ENCODE results near the gene PRPF19. TPM values are rescaled to one million over a fixed set of nuclear protein-coding genes. Genes with fewer than 3 reads are reported as not detected.

Gene PRPF19
- total RNA-seq, 1 experiment from 2014 or later: 56.3 TPM

DNA sequence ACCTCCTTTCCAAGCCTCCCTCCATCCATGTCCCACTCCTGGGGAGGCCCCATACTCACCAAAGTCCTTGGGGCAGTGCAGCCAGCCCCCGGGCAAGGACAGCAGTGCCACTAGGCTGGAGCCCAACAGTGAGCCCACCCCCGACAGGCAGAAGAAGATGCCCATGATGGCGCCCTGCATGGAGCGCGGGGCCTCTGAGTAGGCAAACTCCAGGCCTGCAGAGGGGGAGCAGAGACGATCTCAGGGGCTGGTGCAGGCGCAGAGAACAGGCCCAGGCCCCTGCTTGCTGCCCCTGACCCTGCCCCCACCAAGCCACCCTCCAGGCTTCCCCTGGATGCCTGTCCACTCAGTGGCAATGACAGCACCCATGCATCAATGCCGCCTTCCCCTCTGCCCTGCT is 31.4 kb upstream of the PRPF19 start:
- DNase-seq (ENCODE audit: low spot score): no peak

DNA sequence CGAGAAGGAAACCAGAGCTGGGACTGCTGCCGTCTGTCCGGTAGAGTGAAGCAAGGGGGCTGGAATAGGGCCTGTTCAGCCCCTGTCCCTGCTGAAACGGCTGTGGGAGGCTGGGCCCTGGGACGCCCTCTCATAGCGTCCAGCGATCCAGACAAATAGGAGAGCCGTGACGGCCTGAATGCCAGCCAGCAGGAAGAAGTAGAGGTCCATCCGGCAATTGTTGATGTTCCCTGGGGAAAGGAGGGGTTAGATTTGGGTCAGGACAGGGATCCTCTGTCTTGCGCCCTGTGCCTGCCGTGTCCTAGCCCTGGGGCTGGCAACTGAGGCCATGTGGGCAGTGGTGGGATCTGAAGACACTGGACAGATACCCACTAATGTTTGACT is 30.8 kb upstream of the PRPF19 start:
- DNase-seq (ENCODE audit: low spot score): no peak

DNA sequence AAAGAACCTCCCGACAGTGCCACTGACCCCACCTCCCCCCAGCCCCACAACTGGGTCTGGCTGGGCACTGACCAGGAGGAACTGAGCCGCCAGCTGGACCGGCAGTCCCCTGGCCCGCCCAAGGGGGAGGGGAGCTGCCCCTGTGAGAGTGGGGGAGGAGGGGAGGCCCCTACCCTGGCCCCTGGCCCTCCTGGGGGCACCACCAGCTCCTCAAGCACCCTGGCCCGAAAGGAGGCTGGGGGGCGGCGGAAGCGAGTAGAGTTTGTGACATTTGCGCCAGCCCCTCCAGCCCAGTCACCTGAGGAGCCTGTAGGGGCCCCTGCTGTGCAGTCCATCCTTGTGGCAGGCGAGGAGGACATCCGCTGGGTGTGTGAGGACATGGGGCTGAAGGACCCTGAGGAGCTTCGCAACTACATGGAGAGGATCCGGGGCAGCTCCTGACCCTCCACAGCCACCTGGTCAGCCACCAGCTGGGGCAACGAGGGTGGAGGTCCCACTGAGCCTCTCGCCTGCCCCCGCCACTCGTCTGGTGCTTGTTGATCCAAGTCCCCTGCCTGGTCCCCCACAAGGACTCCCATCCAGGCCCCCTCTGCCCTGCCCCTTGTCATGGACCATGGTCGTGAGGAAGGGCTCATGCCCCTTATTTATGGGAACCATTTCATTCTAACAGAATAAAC is 30.2 kb upstream of the PRPF19 start:
- no peak for DNase-seq (ENCODE audit: low spot score)

DNA sequence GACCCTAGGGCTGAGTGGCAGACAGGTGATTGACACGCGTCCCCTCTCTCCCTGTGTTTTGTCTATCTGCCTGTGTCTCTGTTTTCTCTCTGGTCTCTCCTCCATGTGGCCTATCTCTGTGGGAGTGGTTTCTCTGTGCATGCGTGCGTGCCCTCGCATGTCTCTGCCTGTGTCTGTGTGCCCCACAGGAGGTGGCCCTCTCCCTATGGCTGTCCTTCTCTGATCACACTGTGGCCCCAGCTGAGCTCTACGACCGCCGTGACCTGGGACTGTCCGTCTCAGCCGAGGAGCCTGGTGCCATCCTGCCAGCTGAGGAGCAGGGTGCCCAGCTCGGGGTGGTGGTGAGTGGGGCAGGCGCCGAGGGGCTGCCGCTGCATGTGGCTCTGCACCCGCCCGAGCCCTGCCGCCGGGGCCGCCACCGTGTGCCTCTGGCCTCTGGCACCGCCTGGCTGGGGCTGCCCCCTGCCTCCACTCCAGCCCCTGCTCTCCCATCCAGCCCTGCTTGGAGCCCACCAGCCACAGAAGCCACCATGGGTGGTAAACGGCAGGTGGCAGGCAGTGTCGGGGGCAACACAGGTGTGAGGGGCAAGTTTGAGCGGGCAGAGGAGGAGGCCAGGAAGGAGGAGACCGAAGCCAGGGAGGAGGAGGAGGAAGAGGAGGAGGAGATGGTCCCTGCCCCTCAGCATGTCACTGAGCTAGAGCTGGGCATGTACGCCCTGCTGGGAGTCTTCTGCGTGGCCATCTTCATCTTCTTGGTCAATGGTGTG is 29.5 kb upstream of the PRPF19 start:
- DNase-seq (ENCODE audit: low spot score): no peak

DNA sequence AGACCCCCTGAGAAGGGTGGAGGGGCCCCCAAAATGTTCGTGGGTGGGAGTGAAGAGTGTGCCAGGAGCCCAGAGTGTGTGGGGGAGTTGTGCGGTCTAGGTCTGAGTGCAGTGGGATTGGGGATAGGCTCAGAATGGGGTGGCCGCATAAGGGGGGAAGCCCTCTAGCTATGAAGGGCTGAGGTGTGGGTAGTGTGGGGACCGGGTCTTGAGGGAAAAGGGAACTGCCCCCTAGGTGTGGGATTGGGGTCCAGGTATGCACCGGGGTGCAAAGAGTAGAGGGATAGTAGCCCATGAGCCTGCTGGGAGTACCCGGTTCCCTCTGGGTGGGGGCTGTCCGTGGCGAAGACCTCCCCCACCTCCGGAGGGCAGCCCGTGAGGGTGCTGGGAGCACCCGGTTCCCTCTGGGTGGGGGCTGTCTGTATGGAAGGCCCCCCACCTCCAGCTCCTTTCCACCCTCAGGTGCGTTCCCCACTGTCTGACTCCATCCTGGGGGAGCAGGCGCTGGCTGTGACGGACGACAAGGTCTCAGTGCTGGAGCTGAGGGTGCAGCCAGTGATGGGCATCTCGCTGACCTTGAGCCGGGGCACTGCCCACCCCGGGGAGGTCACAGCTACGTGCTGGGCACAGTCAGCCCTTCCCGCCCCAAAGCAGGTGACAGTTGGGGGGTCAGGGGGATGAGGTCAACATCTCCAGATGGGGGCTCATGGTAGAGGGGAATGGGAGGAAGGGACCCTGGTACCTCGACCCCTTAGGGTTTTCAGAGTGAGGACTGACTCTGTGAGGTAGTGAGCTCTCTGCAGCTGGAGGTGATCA is 28.6 kb upstream of the PRPF19 start:
- no peak for DNase-seq (ENCODE audit: low spot score)

DNA sequence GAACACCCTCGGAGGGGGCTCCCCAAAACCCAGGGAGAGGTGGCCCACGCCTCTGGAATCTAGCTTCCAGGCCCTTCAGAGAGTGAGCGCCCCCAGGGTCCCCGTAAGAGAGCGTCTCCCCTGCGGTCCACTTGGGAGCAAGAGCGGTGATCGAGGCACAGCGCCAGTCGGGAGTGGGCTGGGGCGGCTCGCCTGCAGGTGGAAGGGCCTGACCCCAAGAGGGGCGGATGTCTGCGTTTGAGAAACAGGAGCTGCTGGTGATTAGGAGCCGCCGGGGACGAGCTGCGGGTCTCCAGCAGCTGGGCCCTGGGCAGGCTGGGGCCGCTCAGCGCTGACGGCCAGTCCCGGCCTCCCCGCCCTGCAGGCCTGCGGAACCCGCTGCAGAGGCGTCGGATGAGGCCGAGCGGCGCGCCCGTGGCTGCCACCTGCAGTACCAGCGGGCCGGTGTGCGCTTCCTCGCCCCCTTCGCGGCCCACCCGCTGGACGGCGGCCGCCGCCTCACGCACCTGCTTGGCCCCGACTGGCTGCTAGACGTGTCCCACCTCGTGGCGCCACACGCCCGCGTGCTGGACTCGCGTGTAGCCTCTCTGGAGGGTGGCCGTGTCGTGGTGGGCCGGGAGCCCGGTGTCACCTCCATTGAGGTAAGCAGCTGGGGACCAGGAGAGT is 27.9 kb upstream of the PRPF19 start:
- DNase-seq (ENCODE audit: low spot score): no peak

DNA sequence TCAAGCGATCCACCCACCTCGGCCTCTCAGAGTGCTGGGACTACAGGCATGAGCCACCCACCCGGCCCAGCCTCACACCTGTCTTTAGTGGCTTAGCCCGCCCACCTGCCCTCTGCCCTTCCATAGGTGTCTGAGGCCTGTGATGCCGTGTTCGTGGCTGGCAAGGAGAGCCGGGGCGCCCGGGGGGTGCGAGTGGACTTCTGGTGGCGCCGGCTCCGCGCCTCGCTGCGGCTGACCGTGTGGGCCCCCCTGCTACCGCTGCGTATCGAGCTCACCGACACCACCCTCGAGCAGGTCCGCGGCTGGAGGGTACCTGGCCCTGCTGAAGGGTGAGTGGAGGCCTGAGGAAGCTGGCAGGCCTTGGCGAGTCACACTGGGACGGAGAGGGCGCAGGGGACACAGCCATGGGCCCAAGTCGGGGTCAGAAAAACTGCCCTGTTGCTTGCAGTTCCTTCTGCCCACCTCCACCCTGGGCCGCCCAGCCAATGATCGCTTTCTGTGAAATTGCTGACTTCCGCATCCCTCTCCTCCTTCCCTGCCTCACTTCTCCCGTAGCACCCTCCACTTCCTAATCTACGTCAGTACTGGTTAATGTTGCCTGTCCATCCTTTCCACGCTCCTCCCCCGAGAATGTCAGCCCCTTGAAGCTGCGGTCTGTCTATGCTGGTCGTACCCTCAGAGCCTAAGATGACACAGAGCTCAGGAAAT is 27.2 kb upstream of the PRPF19 start:
- DNase-seq (ENCODE audit: low spot score): no peak

DNA sequence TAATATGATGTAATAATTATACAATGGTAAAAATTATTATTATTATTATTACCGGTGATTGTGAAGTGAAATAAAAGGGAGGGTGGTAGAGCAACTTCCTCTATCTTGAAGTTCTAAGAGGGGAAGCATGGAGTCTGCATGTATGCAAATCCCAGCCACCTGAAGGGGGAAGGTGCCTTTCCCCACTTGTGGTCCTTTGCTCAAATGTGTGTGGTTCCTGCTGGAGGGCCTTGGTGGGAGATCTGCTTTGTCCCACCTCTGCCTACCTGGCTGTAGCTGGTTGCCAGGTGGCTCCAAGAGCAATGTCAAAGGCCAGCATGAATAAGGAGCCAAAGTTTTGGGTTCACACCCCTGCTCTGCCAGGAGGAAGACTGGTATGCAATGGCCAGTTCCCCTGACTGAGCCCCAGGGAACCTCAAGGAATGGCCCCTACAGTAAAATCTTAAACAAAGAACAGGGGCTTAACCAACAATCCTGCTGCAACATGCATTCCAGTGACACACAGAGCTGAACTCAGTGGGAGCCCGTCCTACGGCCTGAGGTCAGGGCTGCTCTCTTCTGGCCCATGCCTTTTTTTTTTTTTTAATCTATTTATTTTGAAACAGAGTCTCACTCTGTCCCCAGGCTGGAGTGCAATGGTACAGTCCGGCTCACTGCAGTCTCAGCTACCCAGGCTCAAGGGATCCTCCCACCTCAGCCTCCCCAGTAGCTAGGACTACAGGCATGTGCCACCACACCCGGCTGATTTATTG is 26.4 kb upstream of the PRPF19 start:
- no peak for DNase-seq (ENCODE audit: low spot score)

DNA sequence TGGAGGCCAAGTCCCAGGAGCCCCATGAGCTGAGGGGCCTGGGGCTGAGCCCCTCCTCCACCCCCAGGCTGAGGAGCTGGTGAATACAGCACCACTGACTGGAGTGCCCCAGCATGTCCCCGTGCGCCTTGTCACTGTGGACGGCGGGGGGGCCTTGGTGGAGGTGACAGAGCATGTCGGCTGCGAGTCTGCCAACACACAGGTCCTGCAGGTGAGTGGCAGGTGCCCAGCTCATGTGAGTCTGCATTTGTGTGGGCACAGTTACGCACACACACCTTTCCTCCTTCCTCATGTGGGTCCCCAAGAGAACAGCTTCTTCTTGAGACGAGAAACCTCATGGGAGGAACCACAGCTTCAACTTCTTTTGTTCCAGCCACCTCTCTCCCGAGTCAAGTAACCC is 25.5 kb upstream of the PRPF19 start:
- DNase-seq (ENCODE audit: low spot score): no peak

DNA sequence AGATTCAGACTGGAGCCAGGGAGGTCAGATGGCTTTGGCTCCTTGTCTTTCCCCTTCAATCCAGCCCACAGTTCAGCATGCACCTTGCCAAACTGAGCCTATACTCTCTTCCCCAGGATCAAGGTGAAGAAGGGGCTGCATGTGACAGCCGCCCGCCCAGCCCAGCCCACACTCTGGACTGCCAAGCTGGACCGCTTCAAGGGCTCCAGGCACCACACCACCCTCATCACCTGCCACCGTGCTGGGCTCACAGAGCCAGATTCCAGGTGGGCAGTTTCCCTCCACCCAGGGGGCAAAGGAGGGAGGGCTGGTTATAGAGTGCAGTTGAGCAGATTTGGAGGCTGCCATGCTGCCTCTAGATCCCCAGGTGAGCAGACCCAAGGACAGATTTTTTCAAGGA is 24.0 kb upstream of the PRPF19 start:
- DNase-seq (ENCODE audit: low spot score): no peak

DNA sequence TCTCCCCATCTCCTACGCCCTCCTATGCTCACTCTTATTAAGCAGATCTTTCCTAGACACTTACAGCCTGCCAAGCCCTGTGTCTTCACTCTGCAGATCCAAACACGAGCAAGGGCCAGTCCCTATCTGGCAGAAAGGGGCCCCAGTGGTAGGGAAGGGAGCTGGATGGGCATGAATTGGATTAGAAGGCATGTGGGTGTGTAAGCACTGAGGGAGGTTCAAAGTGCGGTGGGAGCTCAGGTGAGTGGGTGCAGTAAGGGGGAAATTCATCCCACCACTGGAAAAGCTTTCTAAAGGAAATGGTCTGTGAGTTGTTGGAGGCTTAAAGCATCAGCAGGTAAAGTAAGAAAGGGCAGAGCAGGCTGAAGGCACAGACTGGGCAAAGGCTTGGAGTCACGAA is 23.4 kb upstream of the PRPF19 start:
- no peak for DNase-seq (ENCODE audit: low spot score)

DNA sequence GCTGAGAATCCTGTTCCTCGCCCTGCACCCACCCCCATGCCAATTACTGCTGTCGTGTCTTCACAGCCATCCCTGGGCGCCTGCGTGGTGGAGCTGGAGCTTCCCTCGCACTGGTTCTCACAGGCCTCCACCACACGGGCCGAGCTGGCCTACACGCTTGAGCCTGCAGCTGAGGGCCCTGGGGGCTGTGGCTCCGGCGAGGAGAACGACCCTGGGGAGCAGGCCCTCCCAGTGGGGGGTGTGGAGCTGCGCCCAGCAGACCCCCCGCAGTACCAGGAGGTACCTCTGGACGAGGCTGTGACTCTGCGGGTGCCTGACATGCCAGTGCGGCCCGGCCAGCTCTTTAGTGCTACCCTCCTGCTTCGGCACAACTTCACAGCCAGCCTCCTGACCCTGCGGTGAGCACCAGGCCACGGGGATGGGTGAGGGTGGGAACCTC is 22.2 kb upstream of the PRPF19 start:
- DNase-seq (ENCODE audit: low spot score): no peak

DNA sequence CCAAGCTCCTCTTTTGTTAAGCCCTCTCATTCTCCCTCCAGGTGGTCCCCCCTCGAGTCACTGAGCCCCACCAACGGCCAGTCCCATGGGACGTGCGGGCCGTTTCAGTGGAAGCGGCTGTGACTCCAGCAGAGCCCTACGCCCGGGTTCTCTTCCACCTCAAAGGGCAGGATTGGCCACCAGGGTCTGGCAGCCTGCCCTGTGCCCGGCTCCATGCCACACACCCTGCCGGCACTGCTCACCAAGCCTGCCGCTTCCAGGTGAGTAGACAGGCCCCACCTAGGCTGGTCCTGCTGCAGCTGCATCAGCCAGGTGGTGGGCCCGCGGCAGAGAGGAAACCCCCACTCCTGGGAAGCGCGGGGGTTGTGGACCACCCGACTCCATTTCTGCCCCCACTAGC is 21.2 kb upstream of the PRPF19 start:
- no peak for DNase-seq (ENCODE audit: low spot score)

DNA sequence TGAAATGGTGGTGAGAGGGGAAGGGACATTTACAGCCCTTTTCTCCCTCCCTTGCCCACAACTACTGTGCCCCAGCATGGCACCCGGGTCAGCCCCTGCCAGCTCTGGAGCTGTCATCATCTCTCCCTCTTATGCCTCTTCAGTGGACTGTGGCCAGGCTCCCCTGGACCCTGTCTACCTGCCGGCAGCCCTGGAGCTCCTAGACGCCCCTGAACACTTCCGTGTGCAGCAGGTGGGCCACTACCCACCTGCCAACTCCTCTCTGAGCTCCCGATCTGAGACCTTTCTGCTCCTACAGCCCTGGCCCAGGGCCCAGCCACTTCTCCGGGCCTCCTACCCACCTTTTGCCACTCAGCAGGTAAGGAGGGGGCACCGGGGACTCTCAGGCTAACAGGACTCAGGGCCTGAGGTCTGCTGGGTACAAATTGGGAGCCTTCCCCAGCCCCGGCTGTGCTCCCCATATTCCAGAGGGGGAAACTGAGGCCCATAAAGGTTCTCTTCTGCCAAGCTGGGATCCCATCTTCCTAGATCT is 20.7 kb upstream of the PRPF19 start:
- DNase-seq (ENCODE audit: low spot score): no peak

DNA sequence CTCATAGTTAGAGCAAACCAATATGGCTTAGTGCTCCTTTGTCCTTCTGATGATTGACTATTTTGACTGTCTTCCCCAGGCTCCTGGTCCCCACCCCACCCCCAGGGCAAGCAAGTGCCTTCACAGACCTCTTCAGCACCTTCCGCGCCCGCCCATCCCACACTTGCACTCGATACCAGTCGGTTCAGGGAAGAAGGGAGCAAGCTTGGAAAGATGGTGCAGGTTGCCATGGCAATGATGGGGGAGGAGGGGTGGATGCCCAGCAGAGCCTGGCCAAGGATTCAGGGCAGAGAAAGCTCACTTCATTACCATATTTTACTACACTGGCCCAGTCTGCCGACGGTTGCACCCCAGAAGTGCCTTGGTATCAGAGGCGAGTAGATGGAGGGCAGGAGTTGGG is 20.1 kb upstream of the PRPF19 start:
- no peak for DNase-seq (ENCODE audit: low spot score)

DNA sequence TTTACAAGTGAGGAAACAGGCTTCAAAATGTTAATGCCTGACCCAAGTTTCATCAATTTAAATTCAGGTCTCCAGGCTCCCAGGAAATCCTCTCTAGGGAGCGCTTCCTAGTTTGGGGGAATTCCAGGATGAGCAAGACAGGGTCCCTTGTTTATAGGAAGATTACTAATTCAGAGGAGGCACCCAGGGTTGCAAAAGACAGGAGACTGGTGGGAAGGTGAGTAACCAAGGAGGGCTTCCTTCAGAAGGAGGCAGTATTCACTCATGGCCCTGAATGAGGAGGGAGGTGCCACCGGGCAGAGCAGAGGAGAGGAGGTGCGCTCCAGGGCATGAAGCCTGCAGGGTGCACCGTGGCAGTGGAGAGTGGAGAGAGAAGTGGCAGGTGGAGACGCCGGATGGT is 19.5 kb upstream of the PRPF19 start:
- DNase-seq (ENCODE audit: low spot score): peak; percentile 81

DNA sequence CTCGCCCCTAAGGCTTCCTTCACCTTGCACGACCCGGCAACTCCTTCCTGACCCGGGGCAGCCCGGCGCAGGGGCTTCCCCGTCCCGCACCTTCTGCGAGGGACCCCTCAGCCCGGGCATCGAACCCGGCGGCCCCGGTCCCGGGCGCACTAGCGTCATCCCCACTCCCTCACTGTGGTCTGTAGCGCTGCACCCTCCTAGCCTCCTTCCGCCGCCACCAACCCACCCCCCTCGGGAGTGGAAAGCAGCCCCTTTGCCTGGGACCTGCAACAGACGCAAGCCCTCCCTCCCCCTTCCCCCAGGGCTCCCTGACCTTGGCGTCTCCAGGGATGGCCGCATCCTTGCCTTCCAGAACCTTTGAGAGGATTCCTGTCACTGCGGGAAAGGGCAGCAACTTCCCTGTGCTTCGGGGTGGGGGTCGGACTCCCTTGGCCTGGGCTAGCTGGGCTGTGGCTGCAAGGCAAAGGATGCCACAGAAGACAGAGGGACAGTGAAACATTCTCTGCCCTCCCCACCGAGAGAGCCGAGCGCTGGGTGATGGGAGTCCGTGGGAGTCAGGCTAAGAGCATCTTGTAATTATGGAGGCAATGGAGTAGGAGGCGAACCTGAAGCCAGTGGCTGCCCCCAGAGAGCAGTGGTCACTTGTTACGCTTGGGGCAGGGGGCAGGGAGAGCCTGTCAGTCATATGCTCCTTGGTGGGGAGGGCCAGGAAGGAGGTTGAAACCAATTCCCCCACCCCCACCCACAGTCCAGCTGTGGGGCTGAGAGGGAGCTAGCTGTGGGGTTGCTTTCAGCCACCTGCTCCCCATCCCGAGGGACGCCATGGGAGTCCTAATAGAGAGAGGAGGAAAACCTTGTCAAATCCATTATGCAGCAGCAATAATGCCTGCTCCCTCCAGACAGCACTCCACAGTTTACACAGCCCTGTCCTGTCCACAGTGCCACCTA is 18.8 kb upstream of the PRPF19 start:
- DNase-seq (ENCODE audit: low spot score): peak; percentile 18

DNA sequence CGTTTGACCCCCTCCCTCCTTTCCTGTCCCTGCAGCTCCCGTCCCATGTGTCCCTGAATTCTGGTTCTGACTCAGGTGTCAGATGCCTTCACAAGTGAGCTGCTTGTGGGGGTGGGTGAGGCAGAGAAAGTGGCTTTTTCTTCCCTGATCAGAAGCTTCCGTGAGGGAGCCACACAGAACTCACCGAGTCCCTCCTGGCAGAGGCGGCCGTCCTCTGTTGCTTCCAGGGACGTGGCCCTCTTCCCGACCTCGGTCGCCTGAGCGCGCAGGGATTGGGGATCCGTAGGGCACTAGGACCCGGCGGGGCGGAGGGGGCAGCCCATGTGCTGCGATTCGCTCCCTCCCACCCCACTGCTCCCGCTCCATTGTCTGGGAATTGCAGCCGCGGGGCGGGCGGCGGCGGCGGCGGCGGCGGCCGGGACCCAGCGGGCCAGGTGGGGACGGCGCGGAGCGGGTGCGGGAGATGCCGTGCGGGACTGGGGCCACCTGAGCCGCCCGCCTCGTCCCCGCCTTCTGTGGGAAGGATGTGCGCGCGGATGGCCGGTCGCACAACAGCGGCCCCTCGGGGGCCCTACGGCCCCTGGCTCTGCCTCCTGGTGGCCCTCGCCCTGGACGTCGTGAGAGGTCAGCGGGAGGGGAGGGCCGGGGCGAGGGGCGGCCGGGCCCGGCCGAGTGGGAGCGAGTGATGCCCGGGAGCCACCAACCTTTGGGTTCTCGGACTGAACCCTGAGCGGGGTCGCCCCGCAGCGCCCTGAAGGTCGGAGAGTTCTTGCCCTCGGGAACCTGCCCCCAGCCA is 17.9 kb upstream of the PRPF19 start, which contains the start of gene TMEM132A:
TMEM132A (plus strand) TSS at position 351 of the 796 bp plus-strand sequence; CDS start at position 525, 174 bp downstream.
- peak; percentile 57 for DNase-seq (ENCODE audit: low spot score)

DNA sequence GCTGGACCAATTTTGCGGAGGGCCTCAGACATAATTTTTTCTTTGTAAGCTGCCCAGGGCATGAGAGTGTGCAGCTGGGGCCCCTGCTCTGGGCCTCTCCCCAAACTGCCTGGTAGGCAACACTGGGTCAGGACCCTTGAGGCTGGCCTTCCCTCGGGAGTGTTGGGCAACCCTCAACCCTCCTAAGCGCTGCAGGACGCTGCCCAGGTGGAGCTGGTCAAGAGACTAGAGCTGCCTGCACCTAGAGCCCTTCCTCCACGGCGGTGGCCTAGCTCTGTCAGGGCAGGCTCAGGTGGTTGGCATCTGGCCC is 17.4 kb upstream of the PRPF19 start:
- no peak for DNase-seq (ENCODE audit: low spot score)

All from A172 (cell line).